SK-N-SH treated with all-trans-retinoic acid at 6 μM for 48 hours (cell line): Measurements from ENCODE around the gene NATD1.

Experiments
- ATAC-seq: fragments of 200-7000 bp; cut with Tn5 transposase; 3 replicates; pipeline ENCODE4 v1.9.1; 2020; ENCODE audit warnings: mild to moderate bottlenecking, moderate library complexity
- BACH2 ChIP-seq: fragments of 250-450 bp; sonication (Bioruptor Pico); IDR thresholded peaks from 2 replicates; pipeline ENCODE4 v1.9.0; 2021; ENCODE audit warnings: mild to moderate bottlenecking, borderline replicate concordance
- CSDC2 ChIP-seq: fragments of 250-450 bp; sonication (Bioruptor Pico); IDR thresholded peaks from 2 replicates; pipeline ENCODE4 v1.5.0; 2020; ENCODE audit warnings: mild to moderate bottlenecking, moderate library complexity
- ESRRG ChIP-seq: fragments of 250-450 bp; sonication (Bioruptor Pico); IDR thresholded peaks from 2 replicates; pipeline ENCODE4 v1.6.1; 2021; ENCODE audit warnings: mild to moderate bottlenecking
- GLIS3 ChIP-seq: fragments of 250-450 bp; sonication (Bioruptor Pico); IDR thresholded peaks from 2 replicates; pipeline ENCODE4 v1.5.0; 2020; ENCODE audit warnings: mild to moderate bottlenecking, moderate library complexity
- ISL1 ChIP-seq: fragments of 250-450 bp; sonication (Bioruptor Pico); IDR thresholded peaks from 2 replicates; pipeline ENCODE4 v2.1.2; 2022; ENCODE audit warnings: mild to moderate bottlenecking, moderate library complexity
- OSR1 ChIP-seq: fragments of 250-450 bp; sonication (Bioruptor Pico); IDR thresholded peaks from 2 replicates; pipeline ENCODE4 v1.8.0; 2022; ENCODE audit warnings: moderate library complexity, mild to moderate bottlenecking, inconsistent platforms
- PPARA ChIP-seq: fragments of 250-450 bp; sonication (Bioruptor Pico); IDR thresholded peaks from 2 replicates; pipeline ENCODE4 v1.5.0; 2020; ENCODE audit warnings: mild to moderate bottlenecking, borderline replicate concordance
- SNAI2 ChIP-seq: fragments of 250-450 bp; sonication (Bioruptor Pico); IDR thresholded peaks from 2 replicates; pipeline ENCODE4 v1.5.0; 2020; ENCODE audit warnings: mild to moderate bottlenecking, moderate library complexity
- TCF4 ChIP-seq: fragments of 250-450 bp; sonication (Bioruptor Pico); IDR thresholded peaks from 2 replicates; pipeline ENCODE4 v1.8.0; 2021; ENCODE audit warnings: mild to moderate bottlenecking, moderate library complexity, borderline replicate concordance
- TOX ChIP-seq: fragments of 250-450 bp; sonication (Bioruptor Pico); IDR thresholded peaks from 2 replicates; pipeline ENCODE4 v1.8.0; 2021; ENCODE audit warnings: mild to moderate bottlenecking, moderate library complexity, borderline replicate concordance
- ZFP3 ChIP-seq: fragments of 250-450 bp; sonication (Bioruptor Pico); IDR thresholded peaks from 2 replicates; pipeline ENCODE4 v1.5.0; 2020; ENCODE audit warnings: mild to moderate bottlenecking, moderate library complexity
- ZFP30 ChIP-seq: fragments of 450-650 bp; formaldehyde crosslinking; IDR thresholded peaks from 2 replicates; pipeline ENCODE4 v1.5.0; 2022; ENCODE audit warnings: mild to moderate bottlenecking, moderate library complexity
- ZNF565 ChIP-seq: fragments of 450-650 bp; formaldehyde crosslinking; conservative IDR thresholded peaks from 2 replicates; pipeline ENCODE4 v1.5.0; 2020; ENCODE audit warnings: low read depth, mild to moderate bottlenecking, moderate library complexity
- ZNF70 ChIP-seq: fragments of 450-650 bp; formaldehyde crosslinking; IDR thresholded peaks from 2 replicates; pipeline ENCODE4 v1.5.0; 2020; ENCODE audit warnings: mild to moderate bottlenecking, moderate library complexity
- ZNF8 ChIP-seq: fragments of 450-650 bp; formaldehyde crosslinking; IDR thresholded peaks from 2 replicates; pipeline ENCODE4 v1.5.0; 2020; ENCODE audit warnings: mild to moderate bottlenecking, moderate library complexity
- TF ChIP-seq, protein P1 (sequence below): fragments of 250-450 bp; sonication (Bioruptor Pico); IDR thresholded peaks from 2 replicates; pipeline ENCODE4 v1.8.0; 2021; ENCODE audit warnings: low read depth, mild to moderate bottlenecking, moderate library complexity, borderline replicate concordance
- TF ChIP-seq, protein P2 (sequence below): fragments of 250-450 bp; sonication (Bioruptor Pico); IDR thresholded peaks from 2 replicates; pipeline ENCODE4 v1.5.1; 2021; ENCODE audit warnings: mild to moderate bottlenecking, moderate library complexity
- TF ChIP-seq, protein P3 (sequence below): fragments of 250-450 bp; sonication (Bioruptor Pico); IDR thresholded peaks from 2 replicates; pipeline ENCODE4 v1.8.0; 2020; ENCODE audit warnings: mild to moderate bottlenecking, moderate library complexity, borderline replicate concordance
- TF ChIP-seq, protein P4 (sequence below): fragments of 250-450 bp; sonication (Bioruptor Pico); IDR thresholded peaks from 2 replicates; pipeline ENCODE4 v1.5.1; 2020; ENCODE audit warnings: low read depth, mild to moderate bottlenecking, moderate library complexity

NATD1 gene

DNA sequence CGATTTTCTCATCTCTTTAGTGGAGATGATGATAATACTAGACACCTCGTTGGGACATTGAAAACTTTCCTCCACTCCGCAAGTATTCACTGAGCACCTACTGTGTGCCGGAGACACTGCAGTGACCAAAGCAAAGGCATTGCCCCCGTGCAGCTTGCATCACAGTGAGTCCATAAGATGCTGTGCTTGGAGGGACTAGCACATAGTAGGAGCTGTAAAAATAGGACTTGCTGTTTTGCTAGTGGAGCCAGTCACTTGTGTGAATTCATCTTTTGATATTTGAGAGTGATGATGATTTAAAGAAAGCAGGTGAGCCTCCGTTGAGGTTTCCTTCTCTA is 26.0 kb upstream of the NATD1 start (continued):
- no peak for TF ChIP-seq ZNF70 (CRISPR knock-in tag)
- no peak for TF ChIP-seq GLIS3 (CRISPR knock-in tag)
- no peak for TF ChIP-seq TOX
- TF ChIP-seq, protein P1, sequence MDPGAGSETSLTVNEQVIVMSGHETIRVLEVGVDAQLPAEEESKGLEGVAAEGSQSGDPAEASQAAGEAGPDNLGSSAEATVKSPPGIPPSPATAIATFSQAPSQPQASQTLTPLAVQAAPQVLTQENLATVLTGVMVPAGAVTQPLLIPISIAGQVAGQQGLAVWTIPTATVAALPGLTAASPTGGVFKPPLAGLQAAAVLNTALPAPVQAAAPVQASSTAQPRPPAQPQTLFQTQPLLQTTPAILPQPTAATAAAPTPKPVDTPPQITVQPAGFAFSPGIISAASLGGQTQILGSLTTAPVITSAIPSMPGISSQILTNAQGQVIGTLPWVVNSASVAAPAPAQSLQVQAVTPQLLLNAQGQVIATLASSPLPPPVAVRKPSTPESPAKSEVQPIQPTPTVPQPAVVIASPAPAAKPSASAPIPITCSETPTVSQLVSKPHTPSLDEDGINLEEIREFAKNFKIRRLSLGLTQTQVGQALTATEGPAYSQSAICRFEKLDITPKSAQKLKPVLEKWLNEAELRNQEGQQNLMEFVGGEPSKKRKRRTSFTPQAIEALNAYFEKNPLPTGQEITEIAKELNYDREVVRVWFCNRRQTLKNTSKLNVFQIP (CRISPR knock-in tag), result no peak
- no peak for TF ChIP-seq OSR1
- no peak for TF ChIP-seq PPARA
- no peak for TF ChIP-seq ZNF565 (CRISPR knock-in tag)
- TF ChIP-seq ESRRG (CRISPR knock-in tag), result no peak
- TF ChIP-seq BACH2 (CRISPR knock-in tag), result no peak
- TF ChIP-seq ISL1 (CRISPR knock-in tag), result no peak
- TF ChIP-seq, all 23 proteins: peak for 0

DNA sequence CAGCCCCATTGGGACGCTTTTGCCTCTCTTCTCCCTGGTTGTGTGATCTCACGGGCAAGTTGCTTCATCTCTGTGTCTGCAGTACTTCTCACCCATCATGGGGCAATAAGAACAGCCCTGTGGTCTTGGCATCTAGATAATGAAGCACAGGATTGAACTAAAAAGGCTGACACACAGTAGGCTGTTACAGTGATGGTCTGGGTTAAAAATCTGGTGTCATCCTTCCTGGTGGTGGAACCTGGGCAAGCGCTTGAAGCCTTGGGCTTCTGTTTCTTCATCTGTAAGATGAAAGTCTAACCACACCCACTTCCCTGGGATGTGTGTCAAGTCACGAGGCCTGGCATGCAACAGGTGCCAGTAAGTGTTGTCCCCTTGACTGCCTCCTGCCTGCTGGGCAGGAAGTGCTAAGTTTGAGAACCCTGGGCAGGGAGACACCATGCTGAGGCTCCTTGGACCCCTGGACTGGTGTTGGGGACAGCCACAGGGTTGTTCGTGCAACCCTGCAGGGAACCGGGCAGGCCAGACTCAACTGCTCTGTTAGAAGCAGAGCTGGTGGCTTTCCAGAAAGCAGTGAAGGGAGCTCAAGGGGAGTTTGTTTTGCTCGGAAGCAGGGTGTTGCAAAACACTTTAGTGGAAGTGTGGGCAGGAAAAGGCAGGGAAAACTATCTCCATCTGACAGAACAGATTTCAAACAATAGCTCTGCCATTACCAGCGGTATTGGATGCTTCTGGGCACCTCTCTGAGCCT is 25.4 kb upstream of the NATD1 start:
- TF ChIP-seq, protein P1 (CRISPR knock-in tag), result no peak
- TF ChIP-seq GLIS3 (CRISPR knock-in tag) (no peak), PPARA (no peak), BACH2 (CRISPR knock-in tag) (no peak), TCF4 (no peak), OSR1 (no peak), ZFP30 (CRISPR knock-in tag) (no peak)
- TF ChIP-seq, protein P2, sequence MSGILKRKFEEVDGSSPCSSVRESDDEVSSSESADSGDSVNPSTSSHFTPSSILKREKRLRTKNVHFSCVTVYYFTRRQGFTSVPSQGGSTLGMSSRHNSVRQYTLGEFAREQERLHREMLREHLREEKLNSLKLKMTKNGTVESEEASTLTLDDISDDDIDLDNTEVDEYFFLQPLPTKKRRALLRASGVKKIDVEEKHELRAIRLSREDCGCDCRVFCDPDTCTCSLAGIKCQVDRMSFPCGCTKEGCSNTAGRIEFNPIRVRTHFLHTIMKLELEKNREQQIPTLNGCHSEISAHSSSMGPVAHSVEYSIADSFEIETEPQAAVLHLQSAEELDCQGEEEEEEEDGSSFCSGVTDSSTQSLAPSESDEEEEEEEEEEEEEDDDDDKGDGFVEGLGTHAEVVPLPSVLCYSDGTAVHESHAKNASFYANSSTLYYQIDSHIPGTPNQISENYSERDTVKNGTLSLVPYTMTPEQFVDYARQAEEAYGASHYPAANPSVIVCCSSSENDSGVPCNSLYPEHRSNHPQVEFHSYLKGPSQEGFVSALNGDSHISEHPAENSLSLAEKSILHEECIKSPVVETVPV (CRISPR knock-in tag), result no peak
- TF ChIP-seq, protein P3, sequence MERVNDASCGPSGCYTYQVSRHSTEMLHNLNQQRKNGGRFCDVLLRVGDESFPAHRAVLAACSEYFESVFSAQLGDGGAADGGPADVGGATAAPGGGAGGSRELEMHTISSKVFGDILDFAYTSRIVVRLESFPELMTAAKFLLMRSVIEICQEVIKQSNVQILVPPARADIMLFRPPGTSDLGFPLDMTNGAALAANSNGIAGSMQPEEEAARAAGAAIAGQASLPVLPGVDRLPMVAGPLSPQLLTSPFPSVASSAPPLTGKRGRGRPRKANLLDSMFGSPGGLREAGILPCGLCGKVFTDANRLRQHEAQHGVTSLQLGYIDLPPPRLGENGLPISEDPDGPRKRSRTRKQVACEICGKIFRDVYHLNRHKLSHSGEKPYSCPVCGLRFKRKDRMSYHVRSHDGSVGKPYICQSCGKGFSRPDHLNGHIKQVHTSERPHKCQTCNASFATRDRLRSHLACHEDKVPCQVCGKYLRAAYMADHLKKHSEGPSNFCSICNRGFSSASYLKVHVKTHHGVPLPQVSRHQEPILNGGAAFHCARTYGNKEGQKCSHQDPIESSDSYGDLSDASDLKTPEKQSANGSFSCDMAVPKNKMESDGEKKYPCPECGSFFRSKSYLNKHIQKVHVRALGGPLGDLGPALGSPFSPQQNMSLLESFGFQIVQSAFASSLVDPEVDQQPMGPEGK (CRISPR knock-in tag), result no peak
- no peak for ATAC-seq

DNA sequence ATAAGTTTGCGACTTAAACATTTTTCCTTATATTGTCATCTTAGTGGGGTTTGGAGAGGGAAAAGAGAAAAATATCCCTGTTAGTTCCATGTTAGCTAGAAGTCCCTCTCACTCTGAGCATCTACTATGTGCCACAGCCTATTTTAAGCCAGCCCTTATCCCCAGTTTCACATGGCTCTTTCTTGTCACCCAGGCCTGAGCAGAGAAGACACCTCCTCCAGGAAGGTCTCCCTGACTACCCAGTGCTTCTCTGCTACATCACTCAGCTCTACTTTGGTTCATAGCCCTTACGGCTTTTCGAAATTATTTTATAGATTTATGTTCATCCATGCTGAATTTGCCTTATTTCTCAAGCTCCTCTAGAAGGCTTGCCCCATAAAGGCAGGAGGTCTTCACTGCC is 24.1 kb upstream of the NATD1 start:
- TF ChIP-seq ZFP3 (CRISPR knock-in tag) (no peak), BACH2 (CRISPR knock-in tag) (no peak), ZNF565 (CRISPR knock-in tag) (no peak), PPARA (no peak), TOX (no peak), ISL1 (CRISPR knock-in tag) (no peak), ZFP30 (CRISPR knock-in tag) (no peak), CSDC2 (no peak), OSR1 (no peak), SNAI2 (CRISPR knock-in tag) (no peak), ZNF8 (CRISPR knock-in tag) (no peak), ESRRG (CRISPR knock-in tag) (no peak), ZNF70 (CRISPR knock-in tag) (no peak)
- TF ChIP-seq, protein P2 (CRISPR knock-in tag), result no peak
- TF ChIP-seq, protein P3 (CRISPR knock-in tag), result no peak
- TF ChIP-seq, protein P4, sequence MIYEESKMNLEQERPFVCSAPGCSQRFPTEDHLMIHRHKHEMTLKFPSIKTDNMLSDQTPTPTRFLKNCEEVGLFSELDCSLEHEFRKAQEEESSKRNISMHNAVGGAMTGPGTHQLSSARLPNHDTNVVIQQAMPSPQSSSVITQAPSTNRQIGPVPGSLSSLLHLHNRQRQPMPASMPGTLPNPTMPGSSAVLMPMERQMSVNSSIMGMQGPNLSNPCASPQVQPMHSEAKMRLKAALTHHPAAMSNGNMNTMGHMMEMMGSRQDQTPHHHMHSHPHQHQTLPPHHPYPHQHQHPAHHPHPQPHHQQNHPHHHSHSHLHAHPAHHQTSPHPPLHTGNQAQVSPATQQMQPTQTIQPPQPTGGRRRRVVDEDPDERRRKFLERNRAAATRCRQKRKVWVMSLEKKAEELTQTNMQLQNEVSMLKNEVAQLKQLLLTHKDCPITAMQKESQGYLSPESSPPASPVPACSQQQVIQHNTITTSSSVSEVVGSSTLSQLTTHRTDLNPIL, result no peak
- no peak for ATAC-seq
